GM19455 (cell line): ENCODE results near the gene RIOK3.
A peak's percentile ranks its signal among the peaks of the same experiment; 100 is the strongest.
"Not testable (repeated sequence)": the region's sequence is repeated elsewhere in the genome, so short reads cannot be mapped to it uniquely, and the experiment has no call there.

Experiments
- ATAC-seq: cut with Tn5 transposase; IDR thresholded peaks from one replicate; pipeline ENCODE4 v1.9.1; 2021; ENCODE audit not compliant: unreplicated experiment

RIOK3 gene

DNA sequence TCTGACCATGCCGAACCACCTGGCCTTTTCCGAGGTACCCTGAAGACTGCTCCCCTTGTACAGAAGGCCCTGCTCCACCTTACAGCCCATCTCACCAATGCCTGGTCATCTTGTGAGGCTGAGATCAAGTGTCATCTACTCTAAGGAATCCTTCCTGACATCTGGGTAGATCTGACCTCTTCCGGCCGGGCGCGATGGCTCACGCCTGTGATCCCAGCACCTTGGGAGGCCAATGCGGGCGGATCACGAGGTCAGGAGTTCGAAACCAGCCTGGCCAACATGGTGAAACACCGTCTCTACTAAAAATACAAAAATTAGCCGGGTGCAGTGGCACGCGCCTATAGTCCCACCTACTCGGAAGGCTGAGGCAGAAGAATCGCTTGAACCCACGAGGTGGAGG lies 2.1 kb upstream of the RIOK3 start:
- no peak for ATAC-seq

DNA sequence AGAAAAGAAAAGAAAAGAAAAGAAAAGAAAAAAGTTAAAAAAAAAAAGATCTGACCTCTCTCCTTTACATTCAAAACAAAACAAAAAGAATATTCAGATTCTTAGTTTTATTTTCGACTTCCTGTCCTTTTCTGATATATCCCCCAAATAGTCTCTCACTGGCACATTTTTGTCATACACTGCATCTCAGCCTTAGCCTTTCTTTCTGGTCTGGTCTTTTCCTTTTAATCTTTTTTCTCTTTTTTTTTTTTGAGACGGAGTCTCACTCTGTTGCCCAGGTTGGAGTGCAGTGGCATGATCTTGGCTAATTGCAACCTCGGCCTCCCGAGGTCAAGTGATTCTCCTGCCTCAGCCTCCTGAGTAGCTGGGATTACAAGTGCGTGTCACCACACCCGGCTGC lies 1.6 kb upstream of the RIOK3 start:
- ATAC-seq = no peak

- ATAC-seq = no peak
These were observed 750 bp upstream of the RIOK3 start for GRCh38 chr18:23452347-23452727.

- peak; percentile 8 for ATAC-seq
These were observed 582 bp downstream of the RIOK3 start for GRCh38 chr18:23453680-23454058.

GRCh38 chr18:23456835-23457234 lies 3.7 kb downstream of the RIOK3 start:
- ATAC-seq = no peak

DNA sequence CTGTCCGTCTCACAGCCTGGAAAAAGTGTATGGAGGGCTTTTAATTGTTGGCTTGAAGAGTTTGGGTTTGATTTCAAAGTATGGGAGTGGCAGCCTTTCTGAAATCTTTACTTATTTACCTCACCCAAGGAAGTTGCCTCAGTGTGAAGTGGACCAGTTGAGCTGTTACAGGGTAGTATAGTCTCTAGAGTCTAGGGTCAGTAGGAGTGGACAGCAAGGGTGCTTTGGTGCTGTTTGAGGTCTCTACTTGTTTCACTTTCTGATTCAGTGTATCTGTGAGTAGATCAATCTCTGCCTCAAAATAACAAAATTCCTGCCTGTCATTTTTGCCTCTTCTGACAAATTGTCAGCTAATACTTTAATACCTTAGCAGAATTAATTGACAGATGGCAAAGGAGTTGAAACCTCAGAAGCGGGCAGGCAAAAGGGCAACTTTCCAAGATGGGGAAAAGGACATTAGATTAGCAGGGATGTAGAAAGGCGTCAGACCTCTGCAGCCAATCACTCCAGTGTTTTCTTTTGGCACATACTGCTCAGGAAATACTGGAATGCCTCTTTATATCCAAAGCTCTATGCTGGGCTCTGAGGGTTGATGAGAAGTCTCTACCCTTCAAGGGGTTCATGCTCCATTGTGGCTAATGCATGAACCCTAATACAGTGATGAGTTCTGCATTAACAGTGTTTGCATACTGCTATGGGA lies 5.9 kb downstream of the RIOK3 start:
- ATAC-seq = no peak

DNA sequence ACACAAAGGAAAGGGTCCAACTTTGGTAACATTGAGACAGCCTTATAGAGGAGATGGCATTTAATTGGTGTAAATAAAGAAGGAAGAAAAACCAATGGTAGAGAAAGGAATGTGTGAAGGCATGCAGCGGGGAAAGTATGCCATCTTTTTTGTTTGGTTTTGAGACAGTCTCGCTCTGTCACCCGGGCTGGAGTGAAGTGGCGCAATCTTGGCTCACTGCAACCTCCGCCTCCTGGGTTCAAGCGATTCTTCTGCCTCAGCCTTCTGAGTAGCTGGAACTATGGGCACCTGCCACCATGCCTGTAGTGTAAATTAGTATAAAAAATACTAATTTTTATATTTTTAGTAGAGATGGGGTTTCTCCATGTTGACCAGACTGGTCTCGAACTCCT lies 6.4 kb downstream of the RIOK3 start:
- ATAC-seq = no peak

GRCh38 chr18:23460285-23461273 lies 7.5 kb downstream of the RIOK3 start:
- no peak for ATAC-seq

GRCh38 chr18:23462876-23463275 lies 9.8 kb downstream of the RIOK3 start:
- ATAC-seq = no peak

DNA sequence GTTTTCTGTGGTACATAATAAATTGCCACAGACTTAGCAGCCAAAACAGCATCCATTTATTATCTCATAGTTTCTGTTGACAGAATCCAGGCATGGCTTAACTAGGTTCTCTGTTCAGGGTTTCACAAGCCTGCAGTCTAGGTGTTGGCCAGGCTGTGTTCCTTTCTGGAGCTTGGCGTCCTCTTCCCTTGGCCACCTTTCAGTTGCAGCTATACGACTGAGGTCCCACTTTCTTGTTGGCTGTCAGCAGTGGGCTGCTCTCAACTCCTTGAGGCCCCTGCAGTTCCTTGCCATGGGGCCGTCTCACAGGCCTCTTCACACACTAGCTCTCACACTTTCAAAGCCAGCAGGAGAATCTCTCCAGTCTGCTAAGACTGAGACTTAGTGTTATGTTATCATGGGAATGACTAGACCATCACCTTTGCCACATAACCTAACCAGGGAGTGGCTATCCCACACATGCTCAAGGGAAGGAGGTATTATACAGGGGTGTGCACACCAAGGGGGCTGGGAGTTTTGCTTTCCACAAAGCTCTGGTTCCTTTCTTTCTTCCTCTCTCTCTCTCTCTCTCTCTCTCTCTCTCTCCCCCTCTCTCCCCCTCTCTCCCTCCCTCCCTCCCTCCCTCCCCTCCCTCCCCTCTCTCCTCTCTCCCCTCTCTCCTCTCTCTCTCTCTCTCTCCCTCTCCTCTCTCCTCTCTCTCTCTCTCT lies 15.8 kb downstream of the RIOK3 start:
- ATAC-seq = no peak

- ATAC-seq = no peak
These were observed 17.7 kb downstream of the RIOK3 start for GRCh38 chr18:23470620-23471387.

DNA sequence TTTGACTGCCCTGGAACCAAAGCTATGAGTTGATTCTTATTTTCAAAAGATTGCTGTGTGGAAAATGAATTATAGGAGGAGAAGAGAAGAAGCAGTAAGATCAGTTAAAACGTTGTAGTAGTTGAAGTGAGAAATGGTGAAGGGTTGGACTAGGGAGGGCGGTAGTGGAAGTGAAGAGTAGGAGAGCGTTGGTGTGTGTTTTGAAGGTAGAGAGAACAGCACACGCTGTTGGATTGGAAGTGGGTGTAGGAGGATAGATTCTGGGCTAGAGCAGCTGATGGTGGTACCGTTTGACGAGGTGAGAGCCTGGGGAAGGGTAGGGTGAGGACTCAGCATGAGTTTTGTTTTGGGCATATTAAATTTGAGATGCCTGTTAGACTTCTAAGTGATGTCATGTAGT lies 18.4 kb downstream of the RIOK3 start:
- no peak for ATAC-seq

GRCh38 chr18:23479829-23480505 lies 26.9 kb downstream of the RIOK3 start:
- ATAC-seq = no peak

DNA sequence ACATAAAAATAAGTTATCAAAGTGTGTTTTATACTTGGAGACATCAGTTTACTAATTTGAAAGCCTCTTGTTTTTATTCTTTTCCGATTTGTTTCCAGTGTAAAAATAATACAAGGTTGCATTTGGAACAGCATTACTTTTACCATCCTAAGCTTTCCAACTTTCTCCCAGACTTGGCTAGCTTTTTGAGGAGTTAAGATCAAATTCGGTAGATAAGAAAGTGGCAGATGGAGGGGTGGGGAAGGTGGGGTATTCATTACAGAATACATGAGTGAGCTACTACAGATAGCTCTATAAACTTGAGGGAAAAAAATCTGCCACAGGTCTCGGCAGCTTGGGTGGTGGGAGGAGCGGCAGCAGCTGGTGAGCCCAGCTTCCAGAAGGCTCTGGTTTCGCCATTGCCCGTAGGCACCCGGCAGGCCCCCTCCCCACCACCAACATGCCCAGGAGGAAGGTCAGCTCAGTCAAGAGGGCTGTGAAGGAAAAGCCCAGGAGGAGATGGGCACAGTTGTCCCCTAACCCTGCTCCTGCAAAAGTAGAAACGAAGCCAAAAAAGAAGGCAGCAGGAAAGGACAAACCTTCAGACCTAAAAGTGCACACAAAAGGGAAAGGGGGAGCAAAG lies 31.6 kb downstream of the RIOK3 start:
- no peak for ATAC-seq

DNA sequence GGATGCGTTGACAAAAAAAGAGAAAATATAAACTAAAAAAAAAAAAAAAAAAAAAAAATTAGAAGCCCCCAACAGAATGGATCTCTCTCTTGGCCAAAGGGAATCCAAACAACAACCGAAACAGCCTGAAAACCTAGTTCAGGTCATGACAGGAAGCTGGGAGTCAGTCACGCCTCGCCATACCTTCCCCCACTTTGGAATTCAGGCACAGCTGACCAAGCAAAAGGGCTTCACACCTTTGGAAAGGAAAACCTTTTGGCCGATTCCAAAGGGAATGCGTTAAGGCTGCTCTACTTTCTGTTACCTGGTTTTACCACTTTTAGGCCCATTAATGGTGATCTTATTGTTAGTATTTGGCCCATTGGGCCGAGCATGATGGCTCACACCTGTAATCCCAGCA lies 32.3 kb downstream of the RIOK3 start:
- no peak for ATAC-seq

GRCh38 chr18:23487738-23488570 lies 34.9 kb downstream of the RIOK3 start:
- ATAC-seq = peak; percentile 60

DNA sequence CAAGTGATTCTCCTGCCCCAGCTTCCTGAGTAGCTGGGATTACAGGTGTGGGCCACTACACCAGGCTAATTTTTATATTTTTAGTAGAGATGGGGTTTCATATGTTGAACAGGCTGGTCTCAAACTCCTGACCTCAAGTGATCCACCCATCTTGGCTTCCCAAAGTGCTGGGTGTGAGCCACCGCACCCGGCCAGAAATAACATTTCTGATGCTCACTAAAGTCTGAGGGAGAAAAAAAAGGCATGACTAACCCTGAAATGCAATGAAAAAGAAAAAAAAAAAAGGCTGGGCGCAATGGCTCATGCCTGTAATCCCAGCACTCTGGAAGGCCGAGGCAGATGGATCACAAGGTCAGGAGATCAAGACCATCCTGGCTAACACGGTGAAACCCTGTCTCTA lies 36.5 kb downstream of the RIOK3 start:
- not testable (repeated sequence) for ATAC-seq

DNA sequence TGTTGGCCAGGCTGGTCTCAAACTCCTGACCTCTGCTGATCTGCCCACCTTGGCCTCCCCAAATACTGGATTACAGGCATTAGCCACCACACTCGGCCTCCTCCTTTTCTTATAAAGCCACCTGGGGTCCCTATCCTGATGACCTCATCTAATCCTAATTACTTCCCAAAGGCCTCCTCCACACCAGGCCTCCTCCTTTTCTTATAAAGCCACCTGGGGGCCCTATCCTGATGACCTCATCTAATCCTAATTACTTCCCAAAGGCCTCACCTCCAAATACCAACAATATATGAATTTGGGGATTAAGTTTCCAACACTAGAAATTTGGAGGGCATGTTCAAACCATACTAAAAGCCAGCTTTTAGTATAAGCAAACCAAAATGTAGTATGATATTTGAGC lies 40.6 kb downstream of the RIOK3 start:
- no peak for ATAC-seq

DNA sequence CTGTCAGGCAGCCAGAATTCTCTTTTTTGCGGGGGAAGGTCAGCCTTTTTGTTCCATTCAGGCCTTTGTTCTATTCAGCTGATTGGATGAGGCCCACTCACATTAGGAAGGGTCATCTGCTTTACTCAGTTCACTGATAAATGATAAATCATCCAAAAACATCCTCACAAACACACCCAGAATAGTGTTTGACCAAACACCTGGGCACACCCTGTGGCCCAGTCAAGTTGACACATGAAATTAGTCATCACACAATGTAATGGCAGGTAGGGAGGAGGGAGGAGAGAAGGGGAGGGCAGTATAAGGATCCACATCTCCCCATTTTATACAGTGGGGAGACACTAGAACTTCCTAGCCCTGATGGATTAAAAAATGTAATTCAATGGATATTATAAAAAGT lies 41.9 kb downstream of the RIOK3 start:
- no peak for ATAC-seq
